NCI-H1105 treated with DMSO at 0.1 percent for 48 hours (cell line): ENCODE data around the gene E4F1.
"Not testable (repeated sequence)": the region's sequence is repeated elsewhere in the genome, so short reads cannot be mapped to it uniquely, and the experiment has no call there.

Experiments used
- DNase-seq: peaks from one replicate; lab custom pipeline; 2025; lab: John Stamatoyannopoulos, UW

The E4F1 gene

DNA sequence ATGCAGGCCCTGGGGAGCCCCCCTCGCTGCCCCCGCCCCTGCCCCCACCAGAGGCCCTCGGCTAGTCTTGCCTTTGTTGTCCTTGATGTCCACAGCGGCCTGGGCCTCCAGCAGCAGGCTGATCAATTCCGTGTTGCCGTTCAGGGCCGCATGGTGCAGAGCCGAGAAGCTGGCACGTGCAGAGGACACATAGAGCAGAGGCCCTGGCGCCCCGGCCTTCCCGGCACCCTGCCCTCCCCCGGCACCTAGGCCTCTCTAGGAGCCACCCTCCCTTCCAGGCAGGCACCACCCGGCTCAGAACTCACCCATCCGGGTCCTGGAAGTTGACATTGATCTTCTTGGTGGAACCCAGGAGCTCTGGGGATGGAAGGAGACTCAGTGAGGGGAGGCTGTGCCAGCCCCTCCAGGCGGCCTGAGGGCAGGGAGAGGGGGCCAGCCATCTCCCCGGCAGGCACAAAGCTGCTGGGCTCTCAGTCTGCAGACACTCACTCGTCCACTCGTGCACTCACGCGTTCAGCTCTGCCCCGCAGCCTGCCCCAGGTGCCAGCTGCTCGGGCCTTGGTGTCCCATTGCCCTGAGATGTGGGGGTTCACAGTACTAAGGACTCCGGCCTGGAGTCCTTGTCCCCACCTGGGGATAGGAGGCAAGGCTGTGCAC is 33.3 kb upstream of the E4F1 start:
- no peak for DNase-seq

DNA sequence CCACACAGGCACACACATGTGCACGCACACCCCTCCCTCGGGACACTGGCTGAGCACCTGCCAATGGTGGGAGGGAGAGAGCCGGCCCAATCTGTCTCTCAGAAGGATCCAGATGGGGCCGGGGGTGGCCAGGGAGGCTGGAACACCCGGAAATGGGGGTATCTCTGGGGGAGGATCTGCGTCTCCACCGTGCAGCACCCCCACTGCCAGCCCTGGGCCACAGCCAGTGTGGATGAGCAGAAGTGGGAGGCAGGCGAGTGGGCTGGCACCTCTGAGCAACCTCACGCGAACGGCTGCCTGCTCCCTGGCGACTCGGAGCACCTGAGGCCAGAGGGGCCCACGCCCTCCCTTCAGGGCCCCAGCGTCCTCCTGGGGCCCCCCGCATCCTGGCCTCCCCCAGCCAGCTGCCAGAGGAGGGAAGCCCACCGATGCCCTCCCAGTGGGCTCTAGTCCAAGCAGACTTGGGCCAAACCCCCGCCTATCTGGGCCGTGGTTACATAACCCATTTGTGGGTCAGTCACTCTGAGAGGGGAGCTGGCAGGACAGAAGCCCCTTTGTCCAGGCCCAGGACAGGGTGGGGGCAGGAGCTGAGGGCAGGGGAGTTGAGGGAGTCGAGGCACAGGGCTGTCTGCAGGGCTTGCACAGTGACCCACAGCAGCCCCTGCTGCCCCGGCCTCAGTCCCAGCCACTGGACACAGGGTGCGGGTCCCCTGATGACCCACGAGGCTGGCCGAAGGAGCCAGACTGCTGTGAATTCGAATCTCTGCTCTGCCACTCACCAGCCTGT is 32.5 kb upstream of the E4F1 start:
- no peak for DNase-seq

DNA sequence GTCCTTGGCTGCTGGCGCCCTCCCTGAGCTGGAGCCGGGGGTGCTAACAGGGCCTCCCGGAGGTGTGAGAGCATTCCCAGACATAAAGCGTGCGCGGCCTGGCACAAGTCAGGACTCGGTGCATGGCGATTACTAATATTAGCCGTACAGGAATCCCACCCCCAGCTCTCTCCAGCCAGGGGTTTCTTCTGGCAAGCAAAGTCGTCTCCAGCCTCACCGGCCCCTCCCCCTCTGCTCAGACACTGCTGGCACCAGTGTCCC is 32.0 kb upstream of the E4F1 start:
- DNase-seq: no peak

DNA sequence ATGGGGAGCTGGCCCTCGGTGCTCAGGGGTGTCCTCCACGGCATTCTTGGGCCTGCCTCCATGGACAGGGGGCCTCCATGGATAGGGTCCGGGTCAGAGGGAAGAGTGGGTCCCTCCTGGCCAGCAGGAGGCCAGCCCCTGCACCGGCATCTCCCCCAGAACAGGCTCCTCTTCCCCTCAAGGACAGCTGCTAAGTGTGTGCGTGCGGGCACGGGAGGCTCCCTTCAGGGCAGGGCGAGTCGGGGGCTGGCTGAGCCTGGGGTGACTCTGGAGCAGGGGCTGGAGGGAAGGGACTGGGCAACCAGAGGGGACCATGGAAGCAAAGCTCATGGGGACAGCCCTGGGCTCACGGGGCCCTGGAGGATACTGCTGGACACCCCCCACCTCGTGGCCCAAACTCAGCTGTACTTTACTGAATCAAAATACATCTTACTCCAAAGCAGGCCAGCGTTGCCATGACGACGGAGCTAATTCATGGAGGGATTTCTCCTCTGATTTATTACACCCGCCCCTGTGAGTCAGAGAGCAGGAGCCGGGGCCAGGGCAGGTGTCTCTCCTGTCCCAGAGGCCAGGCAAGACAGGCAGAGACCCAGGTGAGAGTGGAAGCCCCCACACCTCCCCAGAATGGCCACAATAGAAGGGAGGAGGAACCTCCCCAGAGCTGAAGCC is 29.1 kb upstream of the E4F1 start:
- DNase-seq: no peak

DNA sequence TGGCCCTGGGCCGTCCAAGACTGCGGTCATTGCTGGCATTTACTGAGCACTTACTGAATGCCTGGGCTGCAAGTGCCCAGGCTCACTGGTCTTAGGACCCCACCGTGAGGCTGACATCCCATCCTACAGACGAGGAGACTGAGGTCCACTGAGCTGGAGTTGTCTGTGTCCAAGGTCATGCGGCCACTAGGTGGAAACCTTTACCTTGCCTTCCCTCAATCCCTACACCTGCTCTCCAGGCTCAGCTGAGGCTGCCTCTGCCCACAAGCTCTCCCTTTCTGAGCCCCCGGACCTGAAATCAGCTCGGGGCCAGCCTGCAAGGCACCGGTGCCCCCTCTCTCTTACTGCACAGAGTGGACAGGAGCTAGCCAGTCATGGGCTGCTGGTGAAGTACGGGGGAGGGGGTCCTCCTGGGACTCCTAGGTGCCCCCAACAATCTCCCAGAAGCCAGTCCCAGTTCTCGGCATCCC is 28.5 kb upstream of the E4F1 start:
- peak; percentile 41 for DNase-seq

DNA sequence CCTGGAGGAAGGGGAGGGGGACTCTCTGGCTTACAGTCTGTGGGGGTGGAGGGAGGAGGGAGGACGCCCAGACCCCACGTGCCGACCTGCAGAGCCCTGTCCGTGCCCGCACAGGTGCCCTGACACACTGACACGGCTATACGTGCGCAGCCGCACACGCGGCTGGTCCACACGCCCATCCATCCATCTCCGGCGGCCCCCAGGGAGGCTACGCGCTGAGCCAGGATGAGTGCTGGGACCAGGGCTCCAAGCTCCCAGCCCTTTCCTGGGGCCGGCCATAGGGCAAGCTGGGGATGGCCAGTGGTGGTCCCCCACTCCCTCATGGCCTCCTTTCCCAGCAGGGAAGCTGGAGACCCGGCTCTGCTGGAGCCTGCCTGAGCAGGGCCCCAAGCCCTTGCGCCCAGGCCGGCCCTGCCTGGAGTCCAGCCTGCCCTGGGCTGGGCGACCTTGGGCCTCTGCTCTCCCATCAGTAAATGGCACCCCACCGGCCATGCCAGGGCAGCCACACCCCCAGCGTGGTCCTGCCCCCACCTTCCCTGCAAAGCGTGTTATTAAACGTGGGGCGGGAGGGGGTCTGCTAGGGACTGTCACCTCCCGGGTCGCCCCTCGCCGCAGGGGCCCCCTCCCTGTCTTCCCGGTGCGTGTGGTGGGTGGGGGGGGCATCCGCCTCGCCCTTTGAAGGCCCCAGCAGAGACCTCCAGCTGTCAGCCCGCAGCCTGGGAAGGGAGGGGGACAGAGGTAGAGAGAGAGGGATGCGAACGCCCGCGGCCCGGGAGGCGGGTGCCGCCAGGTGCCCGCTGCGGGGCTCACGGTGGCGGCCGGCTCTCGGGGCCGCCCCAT is 27.8 kb upstream of the E4F1 start:
- DNase-seq: no peak

DNA sequence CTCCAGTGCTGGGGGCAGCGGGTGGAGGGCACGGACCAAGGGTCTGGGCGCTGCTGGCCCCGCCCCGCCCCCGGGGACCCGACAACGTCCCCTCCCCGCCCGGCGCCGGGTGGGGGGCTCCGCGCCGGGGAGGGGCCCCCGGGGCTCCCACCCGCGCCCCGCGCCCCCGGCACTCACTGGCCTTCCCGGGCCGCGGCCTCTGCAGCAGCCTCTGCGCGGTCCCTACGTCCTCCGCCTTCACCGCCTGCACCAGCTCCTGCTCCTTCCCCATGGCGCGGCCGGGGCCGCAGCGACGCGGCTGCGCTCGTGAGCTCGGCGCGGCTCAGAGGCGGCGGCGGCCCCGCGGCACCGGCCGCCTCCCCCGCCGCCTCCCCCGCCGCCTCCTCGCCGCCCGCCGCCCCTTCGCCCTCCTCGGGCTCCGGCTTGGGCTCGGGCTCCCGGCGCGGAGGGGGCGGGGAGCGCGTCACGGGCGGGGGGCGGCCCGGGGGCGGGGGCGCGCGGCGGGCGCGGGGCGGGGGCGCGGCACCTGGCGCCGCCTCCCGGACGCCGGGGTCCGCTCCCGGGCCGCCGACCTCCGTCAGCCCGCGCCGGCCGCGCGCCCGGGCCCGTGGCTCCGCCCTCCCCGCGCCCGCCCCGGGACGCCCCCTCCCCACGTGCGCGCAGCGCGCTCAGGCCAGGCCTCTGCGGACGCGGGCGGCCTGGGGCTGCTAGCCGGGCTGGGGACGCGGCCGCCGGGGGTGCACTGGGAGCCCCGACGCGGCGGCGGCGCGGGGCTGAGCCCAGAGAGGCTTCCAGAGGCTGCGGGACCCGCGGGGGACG is 27.0 kb upstream of the E4F1 start, which contains the start of gene CASKIN1:
TSS of gene CASKIN1 (minus strand) at position 444 of the 819 bp plus-strand sequence. CDS start at position 271, 173 bp downstream.
- DNase-seq: no peak

DNA sequence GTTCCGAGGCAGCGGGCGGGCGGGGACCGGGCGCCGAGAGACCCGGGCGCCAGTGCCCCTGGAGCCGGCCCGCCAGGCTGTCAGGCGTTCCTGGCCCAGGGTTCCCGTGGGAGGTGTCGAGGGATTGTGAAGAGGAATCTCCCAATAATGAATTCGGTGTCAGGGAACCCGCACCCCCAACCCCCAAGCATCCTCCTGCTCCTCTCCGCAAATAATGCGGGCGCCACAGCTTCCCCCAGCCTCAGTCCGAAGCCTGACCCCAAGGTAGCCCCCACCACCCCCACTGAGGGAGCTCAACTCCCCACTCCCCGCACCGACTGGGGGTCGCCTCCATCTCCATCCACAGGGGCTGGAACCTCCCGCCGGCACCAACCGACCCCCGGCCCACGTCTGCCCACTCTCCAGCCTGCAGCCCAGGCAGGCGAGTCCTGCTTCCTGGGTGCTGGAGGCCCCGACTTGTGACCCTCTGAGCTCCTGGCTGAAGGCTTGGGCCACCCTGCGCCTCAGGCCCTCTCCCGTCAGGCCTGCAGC is 26.3 kb upstream of the E4F1 start:
- no peak for DNase-seq

DNA sequence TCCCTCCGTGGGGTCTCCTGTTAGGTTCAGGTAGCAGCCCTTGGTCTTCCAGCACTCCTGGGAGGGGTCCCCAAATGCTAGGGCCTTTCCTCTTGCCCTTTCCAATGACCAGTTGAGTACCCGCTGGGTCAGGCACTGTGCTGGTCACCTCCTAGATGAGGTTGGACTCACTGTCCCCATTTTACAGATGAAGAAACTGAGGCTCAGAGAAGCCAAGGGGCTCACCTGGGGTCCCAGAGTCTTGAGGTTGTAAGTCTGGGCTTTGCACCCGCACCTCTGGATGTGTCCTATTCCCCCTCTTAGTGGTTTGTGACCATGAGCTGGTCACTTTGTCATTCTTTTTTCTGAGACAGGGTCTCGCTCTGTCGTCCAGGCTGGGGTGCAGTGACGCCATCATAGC is 25.6 kb upstream of the E4F1 start:
- DNase-seq: no peak

DNA sequence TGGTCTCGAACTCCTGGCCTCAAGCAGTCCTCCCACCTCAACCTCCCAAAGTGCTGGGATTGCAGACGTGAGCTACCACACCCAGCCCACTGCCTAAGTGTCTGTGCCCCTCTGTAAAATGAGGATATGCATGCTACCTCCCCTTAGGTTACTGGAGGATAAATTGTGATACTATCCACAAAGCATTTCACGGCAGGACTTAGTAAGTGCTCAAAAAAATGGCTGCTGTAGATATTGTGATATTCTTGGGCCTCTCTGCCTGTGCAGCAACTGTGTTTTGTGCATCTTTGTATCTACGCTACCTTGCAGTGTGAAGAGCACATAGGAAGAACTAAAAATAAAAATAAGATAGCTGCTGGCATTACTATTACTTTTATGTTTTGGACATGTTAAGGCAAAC is 25.1 kb upstream of the E4F1 start:
- no peak for DNase-seq

DNA sequence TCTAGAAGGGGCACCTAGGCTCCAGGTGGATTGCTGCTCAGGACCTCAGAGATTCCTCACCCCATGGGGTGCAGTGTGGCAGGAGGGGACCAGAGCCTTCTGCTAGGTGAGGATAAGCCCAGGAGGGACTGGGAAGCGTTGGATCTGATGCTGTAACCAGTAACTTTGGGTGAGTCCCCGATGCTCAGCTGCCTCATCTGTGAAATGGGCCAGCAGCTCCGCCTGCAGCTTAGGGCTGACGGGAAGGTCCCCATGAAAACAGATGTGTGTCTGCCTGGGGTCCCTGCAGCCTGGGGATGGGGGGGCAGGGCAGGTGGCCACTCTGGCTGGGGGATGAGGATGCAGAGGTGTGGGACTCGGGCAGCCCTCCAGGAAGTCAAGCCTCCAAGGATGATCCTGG is 24.3 kb upstream of the E4F1 start:
- DNase-seq: no peak

DNA sequence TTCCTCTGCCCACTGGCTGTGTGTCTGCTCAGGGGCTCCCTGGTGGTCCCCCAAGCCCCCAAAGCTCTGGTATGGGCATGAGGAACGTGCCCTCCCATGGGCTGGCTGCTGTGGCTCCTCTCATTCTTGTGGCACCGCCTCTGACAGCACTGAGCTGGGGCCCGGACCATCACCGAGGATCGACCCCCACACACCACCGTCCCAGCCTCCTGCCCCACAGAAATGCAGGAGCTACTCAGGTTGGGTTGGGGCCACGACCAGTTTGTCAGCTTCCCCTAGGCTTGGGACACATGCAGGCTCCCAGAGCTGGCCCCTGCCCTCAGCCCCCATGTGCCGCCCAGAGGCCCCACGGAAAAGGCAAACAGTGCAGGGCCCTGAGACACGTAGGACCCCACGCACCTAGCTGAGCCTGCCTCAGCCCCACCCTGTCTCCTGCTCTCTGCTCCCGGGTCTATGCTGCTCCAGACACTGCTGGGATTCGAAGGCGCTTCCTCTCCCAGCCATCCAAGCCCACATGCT is 23.7 kb upstream of the E4F1 start:
- DNase-seq: no peak

DNA sequence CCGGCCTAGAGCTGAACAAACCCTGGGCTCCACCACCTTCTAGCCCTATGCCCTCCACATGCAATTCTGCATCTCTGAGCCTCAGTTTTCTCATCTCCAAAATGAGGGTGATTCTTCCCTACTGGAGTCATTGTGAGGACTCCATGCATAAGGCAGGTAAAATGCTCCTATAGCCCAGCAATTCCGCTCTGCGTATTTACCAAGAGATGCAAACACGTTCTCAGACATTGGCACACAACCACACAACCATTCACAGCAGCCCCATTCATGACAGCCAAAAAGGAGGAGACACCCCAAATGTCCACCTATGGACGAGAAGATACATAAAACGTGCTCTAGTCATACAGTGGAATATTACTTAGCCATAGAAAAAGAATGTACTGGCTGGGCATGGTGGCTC is 23.1 kb upstream of the E4F1 start:
- DNase-seq: no peak

DNA sequence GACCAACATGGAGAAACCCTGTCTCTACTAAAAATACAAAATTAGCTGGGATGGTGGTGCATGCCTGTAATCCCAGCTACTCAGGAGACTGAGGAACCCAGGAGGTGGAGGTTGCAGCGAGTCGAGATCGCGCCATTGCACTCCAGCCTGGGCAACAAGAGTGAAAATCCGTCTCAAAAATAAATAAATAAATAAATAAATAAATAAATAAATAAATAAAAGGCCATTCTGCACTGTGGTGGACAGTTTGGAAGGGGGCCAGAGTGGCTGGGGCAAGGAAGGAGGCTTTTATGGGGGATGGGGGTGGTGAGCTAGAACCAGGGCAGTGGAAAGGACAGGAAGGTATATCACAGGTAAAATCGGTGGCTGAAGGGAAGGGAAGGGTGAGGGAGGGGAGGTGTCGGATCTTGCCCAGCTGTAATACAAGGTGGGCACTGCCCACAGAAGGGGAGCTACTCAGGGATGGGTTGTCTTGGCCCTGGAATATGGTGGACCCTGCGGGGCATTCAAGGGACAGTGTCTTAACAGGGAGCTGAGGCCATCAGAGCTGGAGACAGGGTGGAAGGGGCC is 20.2 kb upstream of the E4F1 start:
- DNase-seq: not testable (repeated sequence)

DNA sequence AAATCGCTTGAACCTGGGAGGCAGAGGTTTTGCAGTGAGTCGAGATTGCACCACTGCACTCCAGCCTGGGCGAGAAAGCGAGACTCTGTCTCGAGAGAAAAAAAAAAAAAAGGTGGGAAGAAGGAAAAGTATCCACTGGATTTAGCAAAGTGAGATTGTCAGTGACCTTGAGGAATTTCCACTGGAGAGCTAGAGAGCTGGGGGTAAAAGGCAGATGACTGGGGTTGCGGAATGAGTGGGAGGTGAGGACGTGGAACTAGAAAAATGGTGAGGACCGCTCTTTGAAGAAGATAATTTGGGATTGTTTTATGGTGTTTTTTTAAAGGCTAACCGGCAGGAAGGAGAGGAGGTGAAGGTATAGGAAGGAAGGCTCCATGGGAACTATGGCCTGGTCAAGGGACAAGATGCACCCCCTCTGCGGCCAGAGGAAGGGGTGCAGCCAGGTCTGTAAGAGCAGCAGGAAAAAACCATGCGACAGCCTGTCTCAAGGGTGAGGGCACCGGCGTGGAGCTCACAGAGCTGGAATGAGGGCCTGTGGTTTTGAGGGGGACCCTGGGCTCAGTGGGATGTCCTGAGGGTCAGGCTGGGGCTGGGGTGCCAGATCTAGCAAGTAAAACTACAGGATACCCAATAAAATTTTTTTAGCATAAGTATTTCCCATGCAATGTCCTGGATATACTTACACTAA is 18.8 kb upstream of the E4F1 start:
- no peak for DNase-seq

DNA sequence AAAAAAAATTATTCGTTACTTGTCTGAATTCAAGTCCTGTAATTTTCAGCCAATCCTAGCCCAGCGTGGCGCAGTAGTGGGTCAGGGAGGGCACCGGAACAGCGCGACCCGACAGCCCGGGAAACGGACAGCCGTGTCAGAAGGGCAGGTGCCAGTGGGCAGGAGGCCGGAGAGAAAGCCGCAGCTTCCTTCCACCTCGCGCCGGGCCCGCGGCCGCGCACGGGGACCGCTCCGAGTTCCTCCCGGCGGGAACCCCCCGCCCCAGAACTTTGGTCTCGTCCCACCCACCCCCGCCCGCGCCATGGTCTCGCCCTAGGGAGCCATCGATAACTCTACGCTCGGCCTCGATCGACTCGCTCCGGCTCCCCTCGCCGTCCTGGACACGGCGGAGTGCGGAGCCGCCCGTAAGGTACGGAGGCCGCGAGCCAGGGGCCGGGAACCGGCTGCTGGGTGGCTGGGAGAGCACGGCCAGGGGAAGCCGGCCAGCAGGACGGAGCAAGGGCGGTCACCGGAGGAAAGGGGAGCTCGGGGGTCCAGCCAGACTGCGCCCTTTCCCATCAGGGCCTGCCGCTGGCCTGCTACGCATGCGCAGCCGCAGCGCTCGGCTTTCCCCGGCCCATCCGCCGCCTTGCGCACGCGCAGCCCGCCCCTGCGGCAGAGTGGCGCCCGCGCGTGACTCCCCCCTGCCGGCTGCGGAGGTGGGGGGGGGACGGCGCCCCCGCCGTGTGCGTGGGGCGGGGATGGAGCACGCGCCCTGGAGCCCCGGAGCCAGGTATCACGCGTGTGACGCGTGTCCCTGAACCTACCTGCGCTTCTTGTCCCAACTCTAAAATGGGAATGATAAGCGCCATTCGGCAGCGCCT is 18.1 kb upstream of the E4F1 start, which contains the start of gene MLST8:
TSS of gene MLST8 (plus strand) at position 351 of the 863 bp plus-strand sequence. CDS start 632 bp downstream, outside the sequence.
- peak; percentile 48 for DNase-seq

DNA sequence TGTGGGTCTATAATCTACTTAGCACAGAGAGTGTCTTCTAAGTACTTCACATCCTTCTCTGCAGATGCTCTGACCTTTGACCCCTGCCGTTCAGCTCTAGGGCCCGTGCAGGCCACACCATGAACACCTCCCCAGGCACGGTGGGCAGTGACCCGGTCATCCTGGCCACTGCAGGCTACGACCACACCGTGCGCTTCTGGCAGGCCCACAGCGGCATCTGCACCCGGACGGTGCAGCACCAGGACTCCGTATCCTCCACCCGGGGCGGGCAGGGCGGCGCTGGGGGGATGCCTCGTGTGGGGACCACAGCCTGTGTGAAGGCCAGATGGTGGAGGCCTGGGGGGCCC is 17.5 kb upstream of the E4F1 start:
- no peak for DNase-seq

DNA sequence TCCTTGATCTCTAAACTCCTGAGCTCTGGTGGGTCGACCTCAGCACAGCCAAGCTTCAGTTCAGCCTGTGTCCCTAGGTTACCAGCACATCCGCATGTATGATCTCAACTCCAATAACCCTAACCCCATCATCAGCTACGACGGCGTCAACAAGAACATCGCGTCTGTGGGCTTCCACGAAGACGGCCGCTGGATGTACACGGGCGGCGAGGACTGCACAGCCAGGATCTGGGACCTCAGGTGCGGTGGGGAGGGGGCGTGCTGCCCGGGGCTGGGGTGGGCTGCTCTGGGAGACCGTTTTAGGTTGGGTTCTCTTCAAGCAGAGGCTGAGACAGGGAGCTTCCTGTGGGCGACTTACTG is 17.0 kb upstream of the E4F1 start:
- DNase-seq: no peak

DNA sequence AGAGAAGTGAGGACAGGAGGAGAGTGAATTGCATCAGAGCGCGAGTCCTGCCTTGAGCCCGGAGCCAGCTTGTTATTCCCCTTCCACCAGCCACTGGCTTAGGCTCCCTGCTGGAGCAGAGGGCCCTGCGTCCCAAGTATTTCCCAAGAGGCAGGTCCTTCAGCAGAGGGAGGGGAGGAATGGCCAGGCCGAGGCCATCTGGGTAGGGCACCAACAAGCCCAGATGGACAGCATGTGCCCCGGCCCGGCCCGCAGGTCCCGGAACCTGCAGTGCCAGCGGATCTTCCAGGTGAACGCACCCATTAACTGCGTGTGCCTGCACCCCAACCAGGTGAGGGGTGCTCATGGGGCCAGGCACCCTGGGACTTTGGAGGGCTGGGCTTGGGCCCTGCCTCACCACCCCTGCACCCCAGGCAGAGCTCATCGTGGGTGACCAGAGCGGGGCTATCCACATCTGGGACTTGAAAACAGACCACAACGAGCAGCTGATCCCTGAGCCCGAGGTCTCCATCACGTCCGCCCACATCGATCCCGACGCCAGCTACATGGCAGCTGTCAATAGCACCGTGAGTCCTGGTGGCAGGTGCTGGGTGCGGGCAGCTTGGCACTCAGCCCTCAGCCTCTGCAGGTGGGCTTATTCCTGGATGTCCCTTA is 16.5 kb upstream of the E4F1 start:
- DNase-seq: no peak
